CD4-positive, CD25-positive, alpha-beta regulatory T cell (primary cell): Measurements from ENCODE around the gene RARRES2. TPM values are rescaled to one million over a fixed set of nuclear protein-coding genes. Genes with fewer than 3 reads are reported as not detected.

ENCODE experiments used
- ATAC-seq, 2 donors: fragments of 150-1000 bp; cut with Tn5 transposase; one replicate each; pipeline ENCODE4 v1.10.0; 2021; ENCODE audit warnings: low read depth in 2 of 2, moderate number of reproducible peaks in 2 of 2, moderate library complexity in 1 of 2
- DNase-seq, 3 donors: peaks; one replicate each; pipeline versions ENCODE4 v3.0.0 to v3.0.0-alpha.2; 2012 to 2022; ENCODE audit warnings: mixed read lengths in 1 of 3
- H3K27ac ChIP-seq: one replicate; pipeline ENCODE4 v1.7.0; 2013; ENCODE audit warnings: mild to moderate bottlenecking, low read length; ENCODE audit not compliant: insufficient read depth, poor library complexity, severe bottlenecking
- H3K27me3 ChIP-seq: one replicate; pipeline ENCODE4 v1.7.0; 2013; ENCODE audit warnings: low read length; ENCODE audit not compliant: control insufficient read depth, insufficient read depth
- H3K36me3 ChIP-seq: one replicate; pipeline ENCODE4 v1.7.0; 2013; ENCODE audit warnings: mild to moderate bottlenecking, low read length, moderate library complexity; ENCODE audit not compliant: control insufficient read depth, insufficient read depth
- H3K4me1 ChIP-seq: 2 replicates; pipeline ENCODE4 v1.7.0; 2013; ENCODE audit warnings: mild to moderate bottlenecking, low read length; ENCODE audit not compliant: insufficient read depth, control insufficient read depth, poor library complexity, severe bottlenecking
- H3K4me3 ChIP-seq: one replicate; pipeline ENCODE4 v1.7.0; 2013; ENCODE audit warnings: low read depth, mild to moderate bottlenecking, low read length, moderate library complexity
- H3K9me3 ChIP-seq, 2 experiments: 1 replicate in 1 of 2; 2 replicates in 1 of 2; pipeline ENCODE4 v1.7.0; 2013; ENCODE audit warnings: low read length in 2 of 2, mild to moderate bottlenecking in 1 of 2, moderate library complexity in 1 of 2; ENCODE audit not compliant: control insufficient read depth in 2 of 2
- H3K27ac Mint-ChIP-seq, 3 donors: one replicate each; pipeline ENCODE4 v1.8.0; 2020 to 2022; ENCODE audit warnings: mild to moderate bottlenecking in 3 of 3, mixed read lengths in 3 of 3, moderate library complexity in 2 of 3
- H3K27me3 Mint-ChIP-seq: one replicate; pipeline ENCODE4 v1.8.0; 2022; ENCODE audit warnings: mild to moderate bottlenecking, mixed read lengths
- H3K36me3 Mint-ChIP-seq: one replicate; pipeline ENCODE4 v1.8.0; 2020; ENCODE audit warnings: mixed read lengths
- H3K4me1 Mint-ChIP-seq, 4 donors: one replicate each; pipeline ENCODE4 v1.8.0; 2020 to 2022; ENCODE audit warnings: mixed read lengths in 4 of 4, mild to moderate bottlenecking in 1 of 4
- H3K4me3 Mint-ChIP-seq, 4 donors: one replicate each; pipeline ENCODE4 v1.8.0; 2020 to 2022; ENCODE audit warnings: mild to moderate bottlenecking in 4 of 4, mixed read lengths in 4 of 4, moderate library complexity in 3 of 4
- H3K9me3 Mint-ChIP-seq, 7 donors: one replicate each; pipeline ENCODE4 v1.8.0; 2020 to 2022; ENCODE audit warnings: mixed read lengths in 7 of 7, mild to moderate bottlenecking in 3 of 7, moderate library complexity in 2 of 7
- polyA plus RNA-seq, 4 donors: library from polyadenylated mRNA; unstranded; fragments of 300-500 nt; fragmentation: Illumina TruSeq; gene quantifications; one replicate each; pipeline ENCODE4 v1.2.3, GENCODE V29; 2021
- total RNA-seq: library from RNA; stranded (reverse); gene quantifications from one replicate; pipeline ENCODE4 v1.2.3, GENCODE V29; 2022

The RARRES2 gene
- total and polyA plus RNA-seq, 5 donors from 2014 or later: not detected

- no peak overlapping the region for H3K4me3 ChIP-seq
- no peaks in the 10 kb centered on the region for H3K27me3 ChIP-seq
- no peaks in the 10 kb centered on the region for H3K36me3 Mint-ChIP-seq
- peaks cover 6 to 33% (median 23%) of the 10 kb centered on the region in 4 donors for H3K4me1 Mint-ChIP-seq
- H3K9me3 ChIP-seq: no peaks in the 10 kb centered on the region
- no peaks in the 10 kb centered on the region for H3K36me3 ChIP-seq
- H3K27ac ChIP-seq: no peak overlapping the region
- peaks cover 14% of the 10 kb centered on the region for H3K4me1 ChIP-seq
- H3K4me3 Mint-ChIP-seq: no peak overlapping the region
- peak overlapping the region in 1 of 3 donors; percentile 69 for H3K27ac Mint-ChIP-seq
- ATAC-seq (no peak), DNase-seq (no peak)
- no peaks in the 10 kb centered on the region for H3K27me3 Mint-ChIP-seq
- no peaks in the 10 kb centered on the region for H3K9me3 Mint-ChIP-seq
These were observed 43.2 kb upstream of the RARRES2 start for GRCh38 chr7:150384406-150385301.

DNA sequence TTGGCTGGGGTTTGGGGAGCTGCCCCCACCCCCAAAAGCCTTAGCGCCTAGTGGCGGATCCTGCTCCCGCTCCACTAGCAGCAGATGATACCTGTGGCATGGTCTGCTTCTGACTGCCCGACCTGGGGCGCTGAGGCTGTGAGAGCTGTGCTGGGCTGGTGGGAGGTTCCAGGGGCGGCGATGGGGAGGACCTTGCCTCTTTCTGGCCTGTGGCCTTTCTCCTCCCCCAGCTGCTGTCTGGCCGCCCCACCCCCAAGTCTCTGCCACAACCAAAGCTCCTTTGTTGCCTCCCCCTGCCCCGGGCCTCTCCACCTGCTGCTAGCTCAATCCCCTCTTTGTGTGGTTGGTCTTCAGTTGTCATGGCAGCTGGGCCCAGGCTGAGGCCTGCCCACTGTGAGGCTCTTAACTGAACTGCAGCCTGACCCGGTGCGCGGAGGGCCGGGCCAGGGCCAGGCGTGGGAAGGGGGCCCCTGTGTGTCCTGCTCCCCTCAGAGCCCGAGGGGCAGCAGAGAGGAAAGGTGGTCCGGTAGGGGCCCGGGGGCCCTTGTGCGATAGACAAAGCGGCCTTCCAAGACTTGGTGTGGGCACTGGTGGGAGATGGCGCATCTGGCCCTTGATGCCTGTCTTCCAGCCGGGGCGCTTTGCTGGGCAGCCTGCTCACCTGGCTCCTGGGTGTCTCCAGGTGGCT, 42.4 kb upstream of the RARRES2 start:
- H3K9me3 ChIP-seq: no peaks in the 10 kb centered on the region
- DNase-seq: no peak
- no peaks in the 10 kb centered on the region for H3K36me3 ChIP-seq
- H3K4me1 ChIP-seq: peaks cover 19% of the 10 kb centered on the region
- no peaks in the 10 kb centered on the region for H3K36me3 Mint-ChIP-seq
- no peaks in the 10 kb centered on the region for H3K27me3 Mint-ChIP-seq
- no peak for ATAC-seq
- H3K4me3 ChIP-seq: no peak overlapping the region
- H3K27me3 ChIP-seq: no peaks in the 10 kb centered on the region
- no peak overlapping the region for H3K27ac ChIP-seq
- H3K27ac Mint-ChIP-seq: peak overlapping the region in 1 of 3 donors; percentile 69
- H3K4me3 Mint-ChIP-seq: no peak overlapping the region
- H3K4me1 Mint-ChIP-seq: peaks cover 6 to 31% (median 24%) of the 10 kb centered on the region in 4 donors
- H3K9me3 Mint-ChIP-seq: no peaks in the 10 kb centered on the region

GRCh38 chr7:150382844-150383225, 41.4 kb upstream of the RARRES2 start:
- peak overlapping the region in 3 of 4 donors; percentile 31 to 78 (median 61) for H3K4me3 Mint-ChIP-seq
- H3K4me3 ChIP-seq: no peak overlapping the region
- H3K36me3 ChIP-seq: no peaks in the 10 kb centered on the region
- no peaks in the 10 kb centered on the region for H3K9me3 ChIP-seq
- ATAC-seq (no peak), DNase-seq (no peak)
- no peaks in the 10 kb centered on the region for H3K9me3 Mint-ChIP-seq
- peaks cover 6 to 38% (median 28%) of the 10 kb centered on the region in 4 donors for H3K4me1 Mint-ChIP-seq
- H3K27me3 Mint-ChIP-seq: no peaks in the 10 kb centered on the region
- no peaks in the 10 kb centered on the region for H3K27me3 ChIP-seq
- no peak overlapping the region for H3K27ac ChIP-seq
- peak overlapping the region in 1 of 3 donors; percentile 54 for H3K27ac Mint-ChIP-seq
- peaks cover 27% of the 10 kb centered on the region for H3K4me1 ChIP-seq
- no peaks in the 10 kb centered on the region for H3K36me3 Mint-ChIP-seq

DNA sequence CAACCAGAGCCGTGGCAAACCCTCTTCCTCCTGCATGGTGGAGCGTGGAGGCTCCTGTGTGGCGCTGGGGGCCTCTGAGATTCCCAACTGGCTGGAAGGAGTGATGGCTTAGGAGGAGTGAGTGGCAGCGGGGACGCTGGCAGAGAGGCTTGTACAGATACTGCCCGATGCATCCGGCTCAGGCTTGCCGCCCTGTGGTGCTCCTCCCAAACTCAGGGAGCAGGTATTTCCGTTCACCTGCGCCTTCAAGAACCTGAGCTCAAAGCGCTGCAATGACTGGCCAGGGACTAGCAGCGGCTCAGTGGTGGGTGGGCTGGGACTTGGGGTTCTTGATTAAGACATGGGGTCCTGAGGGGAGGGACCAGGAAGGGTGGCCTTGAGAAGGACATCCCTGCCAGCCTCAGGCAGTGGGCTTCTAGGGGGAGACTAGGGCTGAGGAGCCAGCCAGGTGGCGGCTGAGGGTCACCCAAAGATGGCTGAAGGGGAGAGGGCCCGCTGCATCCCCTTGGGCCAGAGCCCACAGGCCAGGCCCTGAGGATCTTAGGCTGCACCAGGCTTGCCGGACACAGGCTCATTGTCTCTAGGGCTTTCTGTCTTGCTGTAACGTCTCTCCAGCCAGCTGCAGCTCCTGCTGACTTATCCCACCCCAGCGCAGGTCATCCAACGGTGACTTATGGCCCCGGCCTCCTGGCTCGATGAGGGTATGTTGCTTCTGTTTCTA, 40.9 kb upstream of the RARRES2 start:
- no peak overlapping the region for H3K4me3 ChIP-seq

GRCh38 chr7:150381785-150382122, 40.3 kb upstream of the RARRES2 start:
- no peaks in the 10 kb centered on the region for H3K36me3 Mint-ChIP-seq
- H3K4me1 Mint-ChIP-seq: peaks cover 6 to 44% (median 32%) of the 10 kb centered on the region in 4 donors
- no peak for DNase-seq
- H3K27me3 Mint-ChIP-seq: no peaks in the 10 kb centered on the region
- Histone ChIP-seq H3K36me3 (no peaks in the 10 kb centered on the region), H3K27me3 (no peaks in the 10 kb centered on the region), H3K9me3 (no peaks in the 10 kb centered on the region), H3K4me3 (no peak overlapping the region), H3K27ac (no peak overlapping the region), H3K4me1 (peaks cover 30% of the 10 kb centered on the region)
- no peak for ATAC-seq
- H3K4me3 Mint-ChIP-seq: peak overlapping the region in 1 of 4 donors; percentile 68
- no peaks in the 10 kb centered on the region for H3K9me3 Mint-ChIP-seq
- no peak overlapping the region for H3K27ac Mint-ChIP-seq

More for the DNA sequence above, 40.9 kb upstream of the RARRES2 start:
- no peak for DNase-seq
- Histone ChIP-seq H3K27ac (no peak overlapping the region), H3K9me3 (no peaks in the 10 kb centered on the region), H3K27me3 (no peaks in the 10 kb centered on the region), H3K36me3 (no peaks in the 10 kb centered on the region), H3K4me1 (peaks cover 30% of the 10 kb centered on the region)
- H3K27ac Mint-ChIP-seq: peak overlapping the region in 1 of 3 donors; percentile 54
- peak overlapping the region in 3 of 4 donors; percentile 31 to 78 (median 68) for H3K4me3 Mint-ChIP-seq
- H3K36me3 Mint-ChIP-seq: no peaks in the 10 kb centered on the region
- ATAC-seq: no peak
- no peaks in the 10 kb centered on the region for H3K27me3 Mint-ChIP-seq
- peaks cover 6 to 43% (median 31%) of the 10 kb centered on the region in 4 donors for H3K4me1 Mint-ChIP-seq
- H3K9me3 Mint-ChIP-seq: no peaks in the 10 kb centered on the region

DNA sequence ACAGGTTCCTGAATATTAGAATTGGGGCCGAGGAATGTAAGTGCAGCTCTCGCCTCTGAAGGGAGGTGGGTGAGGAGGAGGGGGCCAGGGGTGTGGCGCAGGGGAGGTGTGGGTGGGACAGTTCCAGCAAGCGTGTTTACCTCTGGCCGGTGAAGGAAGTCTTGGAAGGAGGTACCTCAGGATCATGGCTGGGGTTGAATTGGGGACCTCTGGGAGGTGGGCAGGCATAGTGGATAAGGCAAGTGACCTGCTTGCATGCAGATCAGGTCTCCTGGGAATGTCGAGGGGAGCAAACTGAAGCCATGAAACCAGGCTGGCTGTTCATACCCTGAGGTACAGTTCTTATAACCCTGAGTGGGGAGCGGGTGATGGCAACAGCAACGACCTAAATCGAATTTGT, 39.7 kb upstream of the RARRES2 start:
- Mint-ChIP-seq H3K9me3 (no peaks in the 10 kb centered on the region), H3K36me3 (no peaks in the 10 kb centered on the region), H3K4me3 (peak overlapping the region in 2 of 4 donors; percentile 52 to 91), H3K27me3 (no peaks in the 10 kb centered on the region), H3K27ac (no peak overlapping the region), H3K4me1 (peaks cover 9 to 50% (median 37%) of the 10 kb centered on the region in 4 donors)
- no peaks in the 10 kb centered on the region for H3K36me3 ChIP-seq
- no peaks in the 10 kb centered on the region for H3K9me3 ChIP-seq
- H3K27ac ChIP-seq: no peak overlapping the region
- no peak overlapping the region for H3K4me3 ChIP-seq
- H3K4me1 ChIP-seq: peaks cover 30% of the 10 kb centered on the region
- no peaks in the 10 kb centered on the region for H3K27me3 ChIP-seq
- DNase-seq: no peak
- no peak for ATAC-seq

DNA sequence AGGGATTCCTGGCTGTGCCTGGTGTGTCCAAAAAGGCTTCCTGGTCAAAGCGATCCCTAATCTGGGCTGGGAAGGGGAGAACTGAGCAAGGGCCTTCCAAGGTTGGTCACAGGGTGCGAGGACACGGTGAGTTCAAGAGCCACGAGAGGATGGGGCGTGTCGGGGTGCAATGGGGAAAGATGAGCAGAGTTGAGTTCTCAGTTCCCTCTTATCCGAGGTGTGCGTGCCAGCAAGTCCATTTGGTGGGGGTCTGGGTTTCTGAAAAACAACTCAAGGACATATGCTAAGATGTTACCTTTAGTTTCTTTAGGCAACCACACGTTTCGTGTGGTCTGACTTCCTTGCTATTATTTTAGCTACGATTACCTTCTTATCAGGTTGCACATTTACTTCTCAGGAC, 39.0 kb upstream of the RARRES2 start:
- Mint-ChIP-seq H3K27ac (peak overlapping the region; percentile 16 to 86 (median 79)), H3K4me1 (peaks cover 13 to 55% (median 42%) of the 10 kb centered on the region in 4 donors), H3K27me3 (no peaks in the 10 kb centered on the region), H3K9me3 (no peaks in the 10 kb centered on the region), H3K4me3 (peak overlapping the region; percentile 56 to 93 (median 90)), H3K36me3 (no peaks in the 10 kb centered on the region)
- Histone ChIP-seq H3K27ac (no peak overlapping the region), H3K4me1 (peaks cover 30% of the 10 kb centered on the region), H3K36me3 (no peaks in the 10 kb centered on the region), H3K4me3 (peak overlapping the region; percentile 78), H3K9me3 (no peaks in the 10 kb centered on the region), H3K27me3 (no peaks in the 10 kb centered on the region)
- ATAC-seq (no peak), DNase-seq (no peak)
